Heart right ventricle (tissue), 16 donors: ENCODE results near the gene OCIAD1. TPM values are rescaled to one million over a fixed set of nuclear protein-coding genes. Genes with fewer than 3 reads are reported as not detected.

Experiments used
- ATAC-seq, 8 donors: fragments of 200-7000 bp; cut with Tn5 transposase; one replicate each; pipeline ENCODE4 v1.9.1; 2020; ENCODE audit warnings: mild to moderate bottlenecking in 8 of 8, moderate library complexity in 8 of 8, moderate number of reproducible peaks in 1 of 8
- DNase-seq, 2 donors: peaks; one replicate each; pipeline ENCODE4 v3.0.0-alpha.2; 2020
- H3K27ac ChIP-seq, 10 donors: fragments of 200-600 bp; sonication (generic) in 2 of 10; one replicate each; pipeline versions ENCODE4 v1.5.0 to v1.8.0; 2020 to 2022; ENCODE audit warnings: mild to moderate bottlenecking in 3 of 10
- H3K27me3 ChIP-seq, 7 donors: fragments of 200-600 bp; one replicate each; pipeline ENCODE4 v1.8.0; 2021 to 2022; ENCODE audit warnings: mild to moderate bottlenecking in 2 of 7
- H3K36me3 ChIP-seq, 9 donors: fragments of 200-600 bp; sonication (generic) in 1 of 9; one replicate each; pipeline versions ENCODE4 v1.5.0 to v1.8.0; 2020 to 2022; ENCODE audit warnings: mild to moderate bottlenecking in 2 of 9
- H3K4me1 ChIP-seq, 9 donors: fragments of 200-600 bp; sonication (generic) in 1 of 9; one replicate each; pipeline versions ENCODE4 v1.5.0 to v1.8.0; 2020 to 2022; ENCODE audit warnings: mild to moderate bottlenecking in 4 of 9
- H3K4me3 ChIP-seq, 10 donors: fragments of 200-600 bp; sonication (generic) in 2 of 10; one replicate each; pipeline versions ENCODE4 v1.5.0 to v1.8.0; 2020 to 2022; ENCODE audit warnings: mild to moderate bottlenecking in 7 of 10, moderate library complexity in 2 of 10
- H3K9me3 ChIP-seq, 11 donors: fragments of 200-600 bp in 10 of 11; sonication (generic) in 2 of 11; one replicate each; pipeline versions ENCODE4 v1.5.0 to v1.8.0; 2013 to 2022; ENCODE audit warnings: mild to moderate bottlenecking in 2 of 11, control low read depth in 1 of 11, moderate library complexity in 1 of 11
- WGBS, 2 donors: extraction: QIAGEN DNeasy Blood & Tissue Kit; methylation state at CpG; one replicate each; pipeline ENCODE4 v1.1.7; 2013; ENCODE audit warnings: inconsistent platforms in 1 of 2; 5-methylcytosine and 5-hydroxymethylcytosine counted together
- intact Hi-C, 10 donors: fragments of 100-400 bp; cut with DNase I; formaldehyde crosslinking; loops; one replicate each; pipeline versions ENCODE4 v1.11.1 to v1.14.2; 2022
- long read RNA-seq, 3 donors: library from polyadenylated mRNA; unstranded; transcript quantifications; one replicate each; pipeline ENCODE4 v2.0.0, GENCODE V29; 2020 to 2021
- polyA plus RNA-seq, 2 donors: library from polyadenylated mRNA; stranded (reverse); fragments of 200-250 nt; gene quantifications; one replicate each; pipeline ENCODE4 v1.2.3, GENCODE V29; 2013
- total RNA-seq, 10 donors: library from RNA; stranded (reverse); fragmentation: NEBNext Ultra II Directional in 3 of 10; extraction: Animal tissue kit (Norgen Biotek cat#: 25700) in 3 of 10; gene quantifications; one replicate each; pipeline versions ENCODE4 v1.2.1 to v1.2.4, GENCODE V29; 2021 to 2023
- TF ChIP-seq, protein P1 (sequence below), 9 donors: fragments of 200-600 bp; sonication (generic) in 2 of 9; IDR thresholded peaks; one replicate each; pipeline versions ENCODE4 v1.5.0 to v1.8.0; 2021 to 2022; ENCODE audit warnings: antibody characterized with exemption in 9 of 9, mild to moderate bottlenecking in 5 of 9, moderate library complexity in 1 of 9
- donor health status: Arrhythmogenic right ventricular cardiomyopathy.
- donor health status: ischemic (EF 13 %, LVEDD 7.1; RV severe dilation, severe dysfunction).
- donor health status: healthy with polysubstance abuse.
- donor health status: DM: no; HTN: yes; CAD: no.
- donor health status: DM: no; HTN: no; CAD: no.
- donor health status: ischemic (EF 25% LVEDD 6.9; RV normal size, moderate dysfunction).
- donor health status: ischemic (EF 25% LVEDD 5.7; RV mildly dilated, moderate dysfunction).
- donor health status: healthy.
- donor health status: DM: yes; HTN: yes; CAD: no.
- donor health status: Ischemic cardiomyopathy.
- donor health status: ischemic (EF 35%, LVEDD 5.7; RV mildly dilated, moderate dysfunction).
- donor health status: nonischemic (EF 11% LVEDD 7.7; RV severe dilation, severe dysfunction).
- donor health status: DM: yes; HTN: yes; CAD: no.
- donor health status: PGD.
- donor health status: ischemic (EF 29% LVEDD 5.4; RV normal size, mild dysfunction).
- donor health status: nonischemic (EF 23%, LVEDD 6.1; RV moderate dilation, normal function).

OCIAD1 gene
- total RNA-seq (100 to 1,000 TPM; 131 to 183 (median 161) TPM), polyA plus RNA-seq (100 to 1,000 TPM; 106 to 107 TPM)
- long read RNA-seq, donor 1, transcript OCIAD1-202 (9 exons, 1,594 nt): minor isoform, 14 of 90 reads
- long read RNA-seq, donor 1, transcript OCIAD1-201 (9 exons, 1,414 nt): major isoform, 49 of 90 reads
- long read RNA-seq, donor 1, partial matches to known transcripts: 2 of 90 reads
- long read RNA-seq, donor 1, other reads (novel, unspliced or antisense): 24 of 90 reads
- long read RNA-seq, donor 2, transcript OCIAD1-202 (9 exons, 1,594 nt): minor isoform, 8 of 84 reads
- long read RNA-seq, donor 2, transcript OCIAD1-201 (9 exons, 1,414 nt): major isoform, 44 of 84 reads
- long read RNA-seq, donor 2, partial matches to known transcripts: 7 of 84 reads
- long read RNA-seq, donor 2, other reads (novel, unspliced or antisense): 24 of 84 reads
- long read RNA-seq, donor 3, transcript OCIAD1-202 (9 exons, 1,594 nt): minor isoform, 31 of 135 reads
- long read RNA-seq, donor 3, transcript OCIAD1-201 (9 exons, 1,414 nt): major isoform, 74 of 135 reads
- long read RNA-seq, donor 3, partial matches to known transcripts: 11 of 135 reads
- long read RNA-seq, donor 3, other reads (novel, unspliced or antisense): 17 of 135 reads

GRCh38 chr4:48830706-48831531, at the start of gene OCIAD1:
TSS of gene OCIAD1 (plus strand) at chr4:48831088. CDS start at chr4:48832625, 1,537 bp downstream.
- Histone ChIP-seq H3K4me3 (peak within 1 kb of the TSS; percentile 66 to 95 (median 80)), H3K4me1 (peaks cover 4 to 24% (median 19%) of the 10 kb centered on the region in 9 donors), H3K27me3 (peaks cover 0 to 4% (median 0%) of the 10 kb centered on the region in 7 donors), H3K27ac (peak within 1 kb of the TSS; percentile 85 to 98 (median 94)), H3K36me3 (peaks cover 0 to 35% (median 17%) of the 10 kb centered on the region in 9 donors), H3K9me3 (no peaks in the 10 kb centered on the region)
- TF ChIP-seq, protein P1, sequence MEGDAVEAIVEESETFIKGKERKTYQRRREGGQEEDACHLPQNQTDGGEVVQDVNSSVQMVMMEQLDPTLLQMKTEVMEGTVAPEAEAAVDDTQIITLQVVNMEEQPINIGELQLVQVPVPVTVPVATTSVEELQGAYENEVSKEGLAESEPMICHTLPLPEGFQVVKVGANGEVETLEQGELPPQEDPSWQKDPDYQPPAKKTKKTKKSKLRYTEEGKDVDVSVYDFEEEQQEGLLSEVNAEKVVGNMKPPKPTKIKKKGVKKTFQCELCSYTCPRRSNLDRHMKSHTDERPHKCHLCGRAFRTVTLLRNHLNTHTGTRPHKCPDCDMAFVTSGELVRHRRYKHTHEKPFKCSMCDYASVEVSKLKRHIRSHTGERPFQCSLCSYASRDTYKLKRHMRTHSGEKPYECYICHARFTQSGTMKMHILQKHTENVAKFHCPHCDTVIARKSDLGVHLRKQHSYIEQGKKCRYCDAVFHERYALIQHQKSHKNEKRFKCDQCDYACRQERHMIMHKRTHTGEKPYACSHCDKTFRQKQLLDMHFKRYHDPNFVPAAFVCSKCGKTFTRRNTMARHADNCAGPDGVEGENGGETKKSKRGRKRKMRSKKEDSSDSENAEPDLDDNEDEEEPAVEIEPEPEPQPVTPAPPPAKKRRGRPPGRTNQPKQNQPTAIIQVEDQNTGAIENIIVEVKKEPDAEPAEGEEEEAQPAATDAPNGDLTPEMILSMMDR (IDR thresholded peaks at IDR 0.05): no peak
- 0 to 1% methylated on average over 56 of the region's 56 CpGs for WGBS, 2 donors
- ATAC-seq (peak; percentile 100), DNase-seq (peak; percentile 92 to 98)
- intact Hi-C loops: loop anchor here in 7 of 10 donors (1.0 to 10.0 kb wide), 10 partner anchors 46 to 489 kb away; partner anchors contain the start of genes FRYL (in 6 of the 7) and SLAIN2 (in 1 of the 7)

DNA sequence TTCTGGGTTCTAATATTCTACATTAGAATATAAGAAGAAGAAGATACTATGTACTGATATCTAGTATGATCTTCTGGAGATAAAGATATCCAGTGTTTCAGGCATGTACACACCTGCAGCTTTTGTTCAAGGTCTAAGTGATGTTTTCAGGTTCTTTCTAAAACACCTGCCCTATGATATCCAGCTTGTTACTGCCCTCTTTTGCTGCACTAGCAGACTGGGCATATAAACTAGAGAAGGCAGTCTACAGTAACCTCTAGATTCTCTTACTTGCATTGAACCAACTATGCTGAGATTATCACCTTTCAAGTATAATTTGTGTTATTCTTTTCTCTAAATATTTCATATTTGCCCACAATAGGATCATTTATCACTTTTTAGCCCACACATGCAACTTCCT, 48.9 kb upstream of the OCIAD1 start:
- H3K27ac ChIP-seq: peak overlapping the region in 2 of 10 donors; percentile 86 to 98
- TF ChIP-seq, protein P1 (IDR thresholded peaks at IDR 0.05): no peak
- no peak overlapping the region for H3K4me3 ChIP-seq
- no peaks in the 10 kb centered on the region for H3K27me3 ChIP-seq
- intact Hi-C loops: loop anchor here in 6 of 10 donors (2.0 to 10.0 kb wide), 7 partner anchors 21 to 183 kb away; partner anchors contain the start of genes OCIAD1 (in 4 of the 6) and OCIAD2 (in 1 of the 6)
- no peak for DNase-seq
- no peak for ATAC-seq
- no peaks in the 10 kb centered on the region for H3K36me3 ChIP-seq
- no peaks in the 10 kb centered on the region for H3K9me3 ChIP-seq
- peaks cover 0 to 26% (median 14%) of the 10 kb centered on the region in 9 donors for H3K4me1 ChIP-seq

- Histone ChIP-seq H3K27me3 (no peaks in the 10 kb centered on the region), H3K36me3 (no peaks in the 10 kb centered on the region), H3K9me3 (no peaks in the 10 kb centered on the region), H3K4me3 (no peak overlapping the region), H3K27ac (no peak overlapping the region), H3K4me1 (peaks cover 0 to 9% (median 5%) of the 10 kb centered on the region in 9 donors)
- intact Hi-C loops: loop anchor here in 2 of 10 donors (10.0 kb wide), 2 partner anchors 49 to 179 kb away; partner anchors contain the start of gene OCIAD1 (in 1 of the 2)
- ATAC-seq: no peak
- TF ChIP-seq, protein P1 (IDR thresholded peaks at IDR 0.05): no peak
- DNase-seq: no peak
Observed at GRCh38 chr4:48785302-48785701, 45.6 kb upstream of the OCIAD1 start.

- DNase-seq (no peak), ATAC-seq (no peak)
- Histone ChIP-seq H3K27me3 (no peaks in the 10 kb centered on the region), H3K4me1 (peaks cover 0 to under 1% (median 0%) of the 10 kb centered on the region in 9 donors), H3K27ac (no peak overlapping the region), H3K9me3 (no peaks in the 10 kb centered on the region), H3K4me3 (no peak overlapping the region), H3K36me3 (no peaks in the 10 kb centered on the region)
- WGBS, 2 donors: 87 to 89% methylated on average over 2 of the region's 2 CpGs
- TF ChIP-seq, protein P1 (IDR thresholded peaks at IDR 0.05): no peak
- intact Hi-C loops: loop anchor here in 2 of 10 donors (10.0 kb wide), 2 partner anchors 48 to 178 kb away; partner anchors contain the start of gene OCIAD1 (in 1 of the 2)
Observed at GRCh38 chr4:48786549-48786948, 44.3 kb upstream of the OCIAD1 start.
